ENCODE measurements around the gene MED16. TPM values are rescaled to one million over a fixed set of nuclear protein-coding genes. Genes with fewer than 3 reads are reported as not detected.

MED16 gene
- total RNA-seq, 2 experiments from 2014 or later = 19.1 to 54.3 TPM

- peak overlapping the region; percentile 99 for H3K4me2 ChIP-seq (ENCODE audit: low read length)
- H3K27ac ChIP-seq (ENCODE audit: low read depth, low read length, poor library complexity, severe bottlenecking) = peak overlapping the region; percentile 37
- DNase-seq (ENCODE audit: low spot score) = no peak
- ChIA-PET CTCF (ENCODE audit: unreplicated experiment) (no interaction called here), POLR2A (no interaction called here)
- BruUV-seq (replicated peaks) = no TSS peak
- H3K4me1 ChIP-seq (ENCODE audit: insufficient read depth, low read length, poor library complexity, severe bottlenecking) = peaks cover 21% of the 10 kb centered on the region
- H2AFZ ChIP-seq (ENCODE audit: low read length) = no peak overlapping the region
- no peak for TF ChIP-seq CTCF (conservative IDR thresholded peaks at IDR 0.05; ENCODE audit: low read length)
- TF ChIP-seq EZH2phosphoT487 (IDR thresholded peaks at IDR 0.05; ENCODE audit: borderline replicate concordance, low read depth, low read length) = no peak
- no peaks in the 10 kb centered on the region for H3K36me3 ChIP-seq (ENCODE audit: insufficient read depth, low read length)
- peak overlapping the region; percentile 91 for H3K4me3 ChIP-seq (ENCODE audit: low read depth, low read length, poor library complexity, severe bottlenecking)
- no peaks in the 10 kb centered on the region for H3K9me2 ChIP-seq (ENCODE audit: insufficient read depth, low read length)
- intact Hi-C loops (cut with micrococcal nuclease; ENCODE audit: unreplicated experiment) = no loop called here
- H3K79me2 ChIP-seq (ENCODE audit: insufficient read depth, low read depth, low read length) = no peaks in the 10 kb centered on the region
- H3K9me3 ChIP-seq (ENCODE audit: low read length) = no peaks in the 10 kb centered on the region
- H4K20me1 ChIP-seq (ENCODE audit: insufficient read depth, low read length) = no peaks in the 10 kb centered on the region
Observed at GRCh38 chr19:926323-926588, 33.3 kb upstream of the MED16 start.

- Histone ChIP-seq H3K4me1 (ENCODE audit: insufficient read depth, low read length, poor library complexity, severe bottlenecking) (peaks cover 21% of the 10 kb centered on the region), H4K20me1 (ENCODE audit: insufficient read depth, low read length) (no peaks in the 10 kb centered on the region), H3K79me2 (ENCODE audit: insufficient read depth, low read depth, low read length) (no peaks in the 10 kb centered on the region), H3K9me3 (ENCODE audit: low read length) (no peaks in the 10 kb centered on the region), H3K9me2 (ENCODE audit: insufficient read depth, low read length) (no peaks in the 10 kb centered on the region), H3K36me3 (ENCODE audit: insufficient read depth, low read length) (no peaks in the 10 kb centered on the region), H2AFZ (ENCODE audit: low read length) (peak within 1 kb of the TSS; percentile 62), H3K27ac (ENCODE audit: low read depth, low read length, poor library complexity, severe bottlenecking) (peak within 1 kb of the TSS; percentile 49), H3K4me3 (ENCODE audit: low read depth, low read length, poor library complexity, severe bottlenecking) (peak within 1 kb of the TSS; percentile 91), H3K4me2 (ENCODE audit: low read length) (peak within 1 kb of the TSS; percentile 99)
- TF ChIP-seq EZH2phosphoT487 (IDR thresholded peaks at IDR 0.05; ENCODE audit: borderline replicate concordance, low read depth, low read length) = no peak
- no peak for TF ChIP-seq CTCF (conservative IDR thresholded peaks at IDR 0.05; ENCODE audit: low read length)
- BruUV-seq (replicated peaks) = no TSS peak
- DNase-seq (ENCODE audit: low spot score) = peak; percentile 85
- intact Hi-C loops (cut with micrococcal nuclease; ENCODE audit: unreplicated experiment) = loop anchor here (1.0 to 2.0 kb wide), 2 partner anchors 21 to 59 kb away; partner anchors contain the start of gene WDR18
- CTCF ChIA-PET (ENCODE audit: unreplicated experiment) = no interaction called here
- POLR2A ChIA-PET = interaction anchor here (2.5 kb wide), 1 partner anchor 59 kb away, joined by 7 read pairs; the partner anchor contains the start of gene WDR18
Observed at GRCh38 chr19:925526-926322, 32.7 kb upstream of the MED16 start, which contains the start of gene ARID3A. TSS of gene ARID3A (plus strand) at chr19:926035. CDS start at chr19:929529, 3,494 bp downstream.

- no TSS peak for BruUV-seq (replicated peaks)
- Histone ChIP-seq H2AFZ (ENCODE audit: low read length) (peak overlapping the region; percentile 62), H3K79me2 (ENCODE audit: insufficient read depth, low read depth, low read length) (no peaks in the 10 kb centered on the region), H3K4me3 (ENCODE audit: low read depth, low read length, poor library complexity, severe bottlenecking) (peak overlapping the region; percentile 91), H3K9me2 (ENCODE audit: insufficient read depth, low read length) (no peaks in the 10 kb centered on the region), H4K20me1 (ENCODE audit: insufficient read depth, low read length) (no peaks in the 10 kb centered on the region), H3K27ac (ENCODE audit: low read depth, low read length, poor library complexity, severe bottlenecking) (peak overlapping the region; percentile 49), H3K36me3 (ENCODE audit: insufficient read depth, low read length) (no peaks in the 10 kb centered on the region), H3K4me2 (ENCODE audit: low read length) (peak overlapping the region; percentile 99), H3K9me3 (ENCODE audit: low read length) (no peaks in the 10 kb centered on the region), H3K4me1 (ENCODE audit: insufficient read depth, low read length, poor library complexity, severe bottlenecking) (peaks cover 21% of the 10 kb centered on the region)
- intact Hi-C loops (cut with micrococcal nuclease; ENCODE audit: unreplicated experiment) = loop anchor here (1.0 to 2.0 kb wide), 2 partner anchors 22 to 59 kb away; partner anchors contain the start of gene WDR18
- ChIA-PET POLR2A (interaction anchor here (2.5 kb wide), 1 partner anchor 59 kb away, joined by 7 read pairs; the partner anchor contains the start of gene WDR18), CTCF (ENCODE audit: unreplicated experiment) (no interaction called here)
- peak; percentile 87 for DNase-seq (ENCODE audit: low spot score)
- TF ChIP-seq EZH2phosphoT487 (IDR thresholded peaks at IDR 0.05; ENCODE audit: borderline replicate concordance, low read depth, low read length) = no peak
- TF ChIP-seq CTCF (conservative IDR thresholded peaks at IDR 0.05; ENCODE audit: low read length) = no peak
Observed at GRCh38 chr19:925087-925525, 32.1 kb upstream of the MED16 start.
